Measurements from ENCODE around the gene NSUN6.

DNA sequence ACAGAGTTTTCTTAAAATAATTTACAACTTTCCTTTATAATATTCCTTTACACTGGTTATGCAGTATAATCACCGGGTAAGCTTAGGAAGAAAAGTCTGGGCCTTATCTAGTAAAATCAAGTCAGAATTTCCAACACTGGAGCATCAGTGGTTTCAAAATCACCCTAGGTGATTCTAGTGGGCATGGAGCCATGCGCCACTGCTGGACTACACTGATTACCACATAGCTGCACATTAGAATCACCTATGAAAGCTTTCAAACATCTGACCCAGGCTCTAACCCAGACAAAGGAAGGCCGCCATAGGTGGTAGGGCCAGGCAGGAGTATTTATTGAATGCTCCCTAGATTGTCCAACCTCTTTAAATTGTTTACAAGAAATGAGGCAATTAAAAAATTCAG lies 52.0 kb downstream of the NSUN6 start:
- TF ChIP-seq, protein P1, sequence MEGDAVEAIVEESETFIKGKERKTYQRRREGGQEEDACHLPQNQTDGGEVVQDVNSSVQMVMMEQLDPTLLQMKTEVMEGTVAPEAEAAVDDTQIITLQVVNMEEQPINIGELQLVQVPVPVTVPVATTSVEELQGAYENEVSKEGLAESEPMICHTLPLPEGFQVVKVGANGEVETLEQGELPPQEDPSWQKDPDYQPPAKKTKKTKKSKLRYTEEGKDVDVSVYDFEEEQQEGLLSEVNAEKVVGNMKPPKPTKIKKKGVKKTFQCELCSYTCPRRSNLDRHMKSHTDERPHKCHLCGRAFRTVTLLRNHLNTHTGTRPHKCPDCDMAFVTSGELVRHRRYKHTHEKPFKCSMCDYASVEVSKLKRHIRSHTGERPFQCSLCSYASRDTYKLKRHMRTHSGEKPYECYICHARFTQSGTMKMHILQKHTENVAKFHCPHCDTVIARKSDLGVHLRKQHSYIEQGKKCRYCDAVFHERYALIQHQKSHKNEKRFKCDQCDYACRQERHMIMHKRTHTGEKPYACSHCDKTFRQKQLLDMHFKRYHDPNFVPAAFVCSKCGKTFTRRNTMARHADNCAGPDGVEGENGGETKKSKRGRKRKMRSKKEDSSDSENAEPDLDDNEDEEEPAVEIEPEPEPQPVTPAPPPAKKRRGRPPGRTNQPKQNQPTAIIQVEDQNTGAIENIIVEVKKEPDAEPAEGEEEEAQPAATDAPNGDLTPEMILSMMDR (IDR thresholded peaks at IDR 0.05) = no peak
- no peak for TF ChIP-seq POLR2A (IDR thresholded peaks at IDR 0.05)
